ENCODE results near the gene SLC22A2.

The SLC22A2 gene

DNA sequence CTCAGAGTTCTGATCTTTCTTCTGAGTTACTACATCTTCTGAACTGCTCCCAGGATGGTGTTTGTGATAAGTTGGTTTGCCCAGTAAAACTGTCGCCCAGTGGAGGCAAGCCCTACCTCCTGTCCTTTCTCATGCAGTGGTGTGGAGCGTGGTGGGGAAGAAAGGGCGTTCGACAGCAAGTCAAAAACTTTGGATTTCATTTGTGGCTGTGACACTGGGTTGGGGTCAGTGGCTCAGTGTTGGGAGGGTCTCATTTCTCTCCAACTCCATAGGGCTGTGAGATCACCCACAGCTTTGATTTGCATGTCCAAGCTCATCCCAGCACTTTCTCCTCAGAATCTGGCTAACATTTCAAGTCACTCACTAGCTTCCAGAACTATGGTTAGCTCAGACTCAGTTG is 17.5 kb upstream of the SLC22A2 start:
- no peak for DNase-seq (ENCODE audit: low spot score)
- ChIA-PET CTCF (no interaction called here), POLR2A (ENCODE audit: low non-redundant PET) (no interaction called here)
- no peak overlapping the region for H3K27ac ChIP-seq
- TF ChIP-seq, protein P1, sequence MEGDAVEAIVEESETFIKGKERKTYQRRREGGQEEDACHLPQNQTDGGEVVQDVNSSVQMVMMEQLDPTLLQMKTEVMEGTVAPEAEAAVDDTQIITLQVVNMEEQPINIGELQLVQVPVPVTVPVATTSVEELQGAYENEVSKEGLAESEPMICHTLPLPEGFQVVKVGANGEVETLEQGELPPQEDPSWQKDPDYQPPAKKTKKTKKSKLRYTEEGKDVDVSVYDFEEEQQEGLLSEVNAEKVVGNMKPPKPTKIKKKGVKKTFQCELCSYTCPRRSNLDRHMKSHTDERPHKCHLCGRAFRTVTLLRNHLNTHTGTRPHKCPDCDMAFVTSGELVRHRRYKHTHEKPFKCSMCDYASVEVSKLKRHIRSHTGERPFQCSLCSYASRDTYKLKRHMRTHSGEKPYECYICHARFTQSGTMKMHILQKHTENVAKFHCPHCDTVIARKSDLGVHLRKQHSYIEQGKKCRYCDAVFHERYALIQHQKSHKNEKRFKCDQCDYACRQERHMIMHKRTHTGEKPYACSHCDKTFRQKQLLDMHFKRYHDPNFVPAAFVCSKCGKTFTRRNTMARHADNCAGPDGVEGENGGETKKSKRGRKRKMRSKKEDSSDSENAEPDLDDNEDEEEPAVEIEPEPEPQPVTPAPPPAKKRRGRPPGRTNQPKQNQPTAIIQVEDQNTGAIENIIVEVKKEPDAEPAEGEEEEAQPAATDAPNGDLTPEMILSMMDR (conservative IDR thresholded peaks at IDR 0.05; ENCODE audit: low read depth), result no peak

DNA sequence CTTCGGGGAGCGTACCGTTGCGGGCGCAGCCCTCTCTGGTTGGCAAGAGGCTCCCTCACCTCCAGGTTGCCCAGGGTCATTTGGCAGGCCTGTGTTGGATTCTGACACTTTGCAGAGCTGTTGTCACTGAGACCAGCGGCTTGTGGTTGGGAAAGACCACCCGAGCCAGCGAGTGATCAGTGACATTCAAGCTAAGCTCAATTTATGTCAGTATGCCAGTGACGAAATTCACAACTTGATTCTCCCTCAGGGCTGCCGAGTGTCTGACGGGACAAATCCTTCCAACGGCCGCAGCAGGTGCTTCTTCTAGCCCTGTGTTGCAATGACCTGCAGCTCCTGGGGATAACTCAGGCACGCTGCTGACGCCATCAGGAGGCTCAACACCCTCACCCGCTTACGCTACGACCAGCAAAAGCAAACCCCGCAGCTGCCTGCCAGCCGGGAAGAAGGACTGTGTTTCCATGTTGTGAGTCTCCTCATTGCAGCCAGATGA is 16.9 kb upstream of the SLC22A2 start:
- TF ChIP-seq, protein P1 (conservative IDR thresholded peaks at IDR 0.05; ENCODE audit: low read depth), result no peak
- CTCF ChIA-PET, result no interaction called here
- POLR2A ChIA-PET (ENCODE audit: low non-redundant PET), result no interaction called here
- no peak for DNase-seq (ENCODE audit: low spot score)
- no peak overlapping the region for H3K27ac ChIP-seq

DNA sequence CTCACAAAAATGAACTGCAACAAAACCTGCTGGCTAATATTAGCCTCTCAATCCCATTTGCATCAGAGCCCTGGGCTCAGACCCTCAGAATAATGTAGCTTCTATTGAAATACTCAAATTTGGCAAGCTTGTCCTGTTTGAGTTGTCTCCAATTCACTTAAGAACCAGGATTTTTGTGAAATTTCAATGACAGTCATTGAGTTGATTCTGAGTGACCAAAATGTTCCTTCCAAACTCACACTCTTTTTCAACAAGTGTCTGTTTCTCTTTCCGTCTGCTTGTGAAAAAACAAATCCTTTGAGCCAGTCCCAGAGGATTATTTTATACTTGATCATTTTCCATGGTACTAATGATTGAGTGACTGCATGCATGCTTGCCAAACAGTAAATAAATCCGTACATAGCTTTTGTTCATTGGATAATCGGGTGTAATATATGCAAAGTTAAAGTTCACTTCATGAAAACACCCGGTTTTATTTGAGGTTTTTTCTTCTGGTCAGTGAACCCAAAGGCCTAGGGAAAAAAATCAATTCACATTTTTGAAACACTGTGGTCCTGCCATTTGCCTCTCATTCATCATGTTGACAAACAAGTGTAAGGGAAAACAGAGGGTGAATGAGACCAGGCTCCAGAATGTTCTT is 16.4 kb upstream of the SLC22A2 start:
- ChIA-PET CTCF (interaction anchor here (0.6 kb wide), 1 partner anchor 162 kb away, joined by 6 read pairs; no protein-coding TSS in a partner anchor), POLR2A (ENCODE audit: low non-redundant PET) (no interaction called here)
- TF ChIP-seq, protein P1 (conservative IDR thresholded peaks at IDR 0.05; ENCODE audit: low read depth), result no peak
- H3K27ac ChIP-seq, result no peak overlapping the region
- no peak for DNase-seq (ENCODE audit: low spot score)

DNA sequence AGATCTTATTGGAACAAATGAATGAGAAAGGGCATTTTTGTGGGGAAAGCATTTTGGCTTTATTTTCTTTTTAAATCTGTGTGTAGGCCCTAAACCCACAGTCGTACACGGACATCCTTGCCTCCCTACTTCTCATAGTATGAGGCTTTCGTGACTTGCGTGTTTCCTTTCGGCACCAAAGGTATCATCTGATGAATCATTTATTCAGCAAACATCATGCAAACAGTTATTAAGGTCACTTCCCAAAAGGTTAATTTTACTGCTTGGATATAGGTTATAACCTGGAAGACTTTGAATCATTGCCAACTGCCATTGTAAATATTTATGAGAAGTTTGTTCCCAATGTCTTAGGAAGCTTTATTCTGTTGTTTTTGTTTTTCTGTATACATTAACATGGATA is 15.1 kb upstream of the SLC22A2 start:
- CTCF ChIA-PET, result no interaction called here
- DNase-seq (ENCODE audit: low spot score), result no peak
- POLR2A ChIA-PET (ENCODE audit: low non-redundant PET), result no interaction called here
- TF ChIP-seq, protein P1 (conservative IDR thresholded peaks at IDR 0.05; ENCODE audit: low read depth), result no peak
- H3K27ac ChIP-seq, result no peak overlapping the region

DNA sequence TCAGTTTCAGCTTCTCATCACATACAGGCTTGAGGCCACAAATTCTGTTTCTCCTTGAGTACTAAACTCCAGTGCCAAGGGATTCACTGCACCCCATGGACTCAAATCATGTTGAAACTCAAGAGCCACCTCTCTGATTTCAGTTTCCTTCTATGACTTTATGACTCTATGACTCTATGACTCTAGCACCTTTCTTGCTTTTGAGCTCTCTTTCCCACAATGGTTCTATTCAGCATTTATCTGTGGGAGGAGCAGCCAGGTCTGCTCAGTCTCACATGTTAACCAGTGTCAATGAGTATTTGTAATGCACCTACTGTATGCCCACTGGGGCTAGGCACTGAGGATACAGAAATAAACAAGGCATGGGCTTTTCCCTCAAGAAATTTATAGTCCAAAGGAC is 14.6 kb upstream of the SLC22A2 start:
- DNase-seq (ENCODE audit: low spot score), result no peak
- ChIA-PET POLR2A (ENCODE audit: low non-redundant PET) (no interaction called here), CTCF (interaction anchor here (0.9 kb wide), 1 partner anchor 27 kb away, joined by 3 read pairs; no protein-coding TSS in a partner anchor)
- TF ChIP-seq, protein P1 (conservative IDR thresholded peaks at IDR 0.05; ENCODE audit: low read depth), result no peak
- no peak overlapping the region for H3K27ac ChIP-seq

DNA sequence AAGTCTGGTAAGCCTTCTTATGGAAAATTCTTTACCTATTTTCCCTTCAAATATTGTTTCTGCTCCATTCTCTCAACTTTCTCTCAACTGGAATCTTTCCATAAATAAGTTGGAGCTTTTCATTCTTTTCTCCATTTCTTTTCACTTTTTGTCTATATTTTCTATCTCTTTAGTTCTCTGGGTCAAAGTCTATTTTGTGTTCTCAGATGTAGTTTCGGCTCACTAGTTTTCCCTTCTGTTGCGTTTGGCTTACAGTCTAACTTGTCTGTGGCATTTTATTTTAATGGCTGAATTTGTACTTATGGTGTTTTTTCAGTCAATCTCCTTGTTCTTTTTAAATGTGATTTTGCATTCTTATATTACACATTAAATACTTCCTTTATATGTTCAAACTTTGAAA is 14.1 kb upstream of the SLC22A2 start:
- H3K27ac ChIP-seq, result no peak overlapping the region
- POLR2A ChIA-PET (ENCODE audit: low non-redundant PET), result no interaction called here
- TF ChIP-seq, protein P1 (conservative IDR thresholded peaks at IDR 0.05; ENCODE audit: low read depth), result no peak
- CTCF ChIA-PET, result interaction anchor here (0.7 to 0.9 kb wide), 2 partner anchors 27 to 48 kb away, joined by 3 read pairs; no protein-coding TSS in a partner anchor
- DNase-seq (ENCODE audit: low spot score), result no peak
